Large intestine (tissue), 3 donors: ENCODE data around the gene UBR4. TPM values are rescaled to one million over a fixed set of nuclear protein-coding genes. Genes with fewer than 3 reads are reported as not detected.

Source experiments
- DNase-seq, 2 donors: peaks; one replicate each; pipeline versions ENCODE4 v3.0.0 to v3.0.0-alpha.2; 2013
- H3K27ac ChIP-seq: one replicate; pipeline ENCODE4 v1.5.1; 2013; ENCODE audit warnings: low read length
- H3K27me3 ChIP-seq: 2 replicates; pipeline ENCODE4 v1.6.1; 2013; ENCODE audit warnings: low read length; ENCODE audit not compliant: control insufficient read depth, insufficient read depth
- H3K36me3 ChIP-seq: 2 replicates; pipeline ENCODE4 v1.6.1; 2013; ENCODE audit warnings: low read length; ENCODE audit not compliant: control insufficient read depth, insufficient read depth
- H3K4me1 ChIP-seq: one replicate; pipeline ENCODE4 v1.6.1; 2013; ENCODE audit warnings: low read length; ENCODE audit not compliant: control insufficient read depth, insufficient read depth
- H3K4me3 ChIP-seq: one replicate; pipeline ENCODE4 v1.5.1; 2013; ENCODE audit warnings: low read length
- H3K9me3 ChIP-seq: one replicate; pipeline ENCODE4 v1.6.1; 2013; ENCODE audit warnings: mild to moderate bottlenecking, low read depth, low read length, moderate library complexity; ENCODE audit not compliant: control insufficient read depth
- whole genome bisulfite sequencing: methylation state at CpG from one replicate; pipeline ENCODE4 v1.1.5; 2013; ENCODE audit warnings: low lambda C conversion rate; ENCODE audit not compliant: insufficient coverage; 5-methylcytosine and 5-hydroxymethylcytosine counted together
- polyA plus RNA-seq: library from polyadenylated mRNA; unstranded; fragments of 120-200 nt; gene quantifications from one replicate; pipeline ENCODE4 v1.2.1, GENCODE V29; 2013

The UBR4 gene
- polyA plus RNA-seq, 1 donor = 98.1 TPM

DNA sequence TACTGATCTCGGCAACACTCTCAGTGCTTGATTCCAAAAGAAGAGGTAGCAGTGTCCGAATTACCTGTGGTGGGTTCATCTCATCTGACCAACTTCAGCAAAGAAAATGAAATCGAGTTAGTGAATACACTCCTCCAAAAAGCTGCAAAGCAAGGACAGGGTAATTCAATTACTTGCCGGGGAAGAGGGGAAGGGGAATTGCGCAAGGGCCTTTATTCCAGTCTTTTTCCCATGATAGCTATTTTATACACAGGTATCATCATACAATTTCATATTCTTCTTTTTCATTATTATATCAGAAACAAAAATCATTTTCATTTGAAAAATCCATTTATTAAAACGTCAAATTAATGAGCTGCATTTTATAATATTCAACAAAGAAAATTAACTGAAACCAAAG is 42.9 kb downstream of the UBR4 start:
- Histone ChIP-seq H3K36me3 (peaks cover 91% of the 10 kb centered on the region), H3K27ac (no peak overlapping the region), H3K4me1 (no peaks in the 10 kb centered on the region), H3K9me3 (no peaks in the 10 kb centered on the region), H3K4me3 (no peak overlapping the region), H3K27me3 (no peaks in the 10 kb centered on the region)
- no peak for DNase-seq
- 93% methylated on average over 3 of the region's 6 CpGs for WGBS

DNA sequence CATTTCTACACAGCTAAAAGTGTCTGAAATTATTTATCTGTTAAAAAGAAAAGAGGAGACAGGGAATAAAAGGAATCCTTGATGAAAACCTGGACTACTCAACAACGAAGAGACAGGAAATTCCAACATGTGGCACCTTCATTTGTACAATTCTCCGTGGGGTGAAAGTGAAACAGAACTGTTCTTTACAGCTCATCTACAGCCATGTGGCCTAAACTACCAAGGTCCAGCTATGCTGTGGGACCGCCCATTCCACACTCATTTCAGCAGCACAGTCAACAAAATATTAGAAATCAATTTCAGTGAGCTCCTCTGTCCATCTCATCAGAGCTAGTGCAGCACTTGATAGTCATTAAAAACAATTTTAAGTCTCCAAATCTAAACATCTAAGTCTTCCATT is 44.0 kb downstream of the UBR4 start:
- 80% methylated on average over 1 of the region's 3 CpGs for WGBS
- Histone ChIP-seq H3K27me3 (no peaks in the 10 kb centered on the region), H3K27ac (no peak overlapping the region), H3K4me1 (no peaks in the 10 kb centered on the region), H3K9me3 (no peaks in the 10 kb centered on the region), H3K4me3 (no peak overlapping the region), H3K36me3 (peaks cover 93% of the 10 kb centered on the region)
- DNase-seq = peak in 1 of 2 donors; percentile 28

DNA sequence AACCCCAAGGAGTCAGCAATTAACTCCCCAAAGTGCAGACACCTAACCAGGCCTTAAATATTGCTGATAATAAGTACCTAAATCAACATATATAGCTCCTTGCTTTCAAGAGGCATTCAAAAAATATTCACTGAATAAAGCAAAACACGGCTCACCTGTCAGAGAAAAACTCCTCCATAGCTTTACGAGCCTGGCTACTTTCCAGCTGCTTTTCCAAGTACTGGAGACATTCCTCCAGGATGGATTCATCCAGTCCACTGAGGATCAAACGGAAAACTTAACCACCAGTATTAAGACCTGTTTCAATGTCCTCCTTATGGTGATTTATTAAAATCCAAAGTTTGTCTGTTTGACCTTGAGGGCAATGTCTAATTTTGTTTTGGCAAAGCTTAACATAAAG is 44.6 kb downstream of the UBR4 start:
- no peak overlapping the region for H3K4me3 ChIP-seq
- DNase-seq = no peak
- H3K4me1 ChIP-seq = no peaks in the 10 kb centered on the region
- no peak overlapping the region for H3K27ac ChIP-seq
- peaks cover 93% of the 10 kb centered on the region for H3K36me3 ChIP-seq
- H3K27me3 ChIP-seq = no peaks in the 10 kb centered on the region
- H3K9me3 ChIP-seq = no peaks in the 10 kb centered on the region
- WGBS = 83% methylated on average over 2 of the region's 3 CpGs

DNA sequence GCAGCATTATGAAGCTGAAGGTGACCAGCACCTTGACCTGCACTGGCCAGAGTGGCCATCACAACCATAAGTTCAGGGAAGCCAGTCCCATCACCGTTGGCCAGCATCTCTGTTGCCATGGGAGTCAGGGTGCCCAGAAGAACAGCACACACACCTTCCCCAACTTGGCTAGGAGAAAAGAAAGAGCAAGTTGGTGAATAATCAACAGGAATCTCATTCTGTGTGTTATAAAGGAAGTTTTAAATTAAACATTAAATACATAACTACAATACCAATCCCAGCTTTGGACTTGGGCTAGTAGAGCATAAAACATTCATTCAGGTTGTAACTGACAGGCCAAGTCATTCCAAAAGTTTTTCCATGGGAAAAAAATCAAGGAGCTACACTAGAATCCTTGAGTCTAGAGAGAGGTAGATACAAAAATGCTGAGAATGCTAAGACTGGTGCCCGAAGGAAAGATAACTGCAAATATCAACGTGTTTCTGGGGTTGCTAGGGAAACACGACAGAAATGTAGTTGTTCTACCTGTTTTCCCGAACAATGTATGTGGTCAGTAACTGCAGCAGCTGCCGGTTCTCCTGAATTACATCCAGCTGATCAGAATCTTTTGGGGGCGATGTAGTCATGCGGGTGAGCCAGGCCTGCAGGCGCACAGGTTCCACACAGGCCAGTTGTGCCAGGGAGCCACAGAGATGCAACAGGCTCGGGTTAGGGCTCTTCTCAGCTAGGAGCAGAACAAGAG is 45.6 kb downstream of the UBR4 start:
- Histone ChIP-seq H3K4me1 (no peaks in the 10 kb centered on the region), H3K4me3 (no peak overlapping the region), H3K9me3 (no peaks in the 10 kb centered on the region), H3K27me3 (no peaks in the 10 kb centered on the region), H3K36me3 (peaks cover 93% of the 10 kb centered on the region), H3K27ac (no peak overlapping the region)
- DNase-seq = no peak
- WGBS = 65% methylated on average over 3 of the region's 10 CpGs

DNA sequence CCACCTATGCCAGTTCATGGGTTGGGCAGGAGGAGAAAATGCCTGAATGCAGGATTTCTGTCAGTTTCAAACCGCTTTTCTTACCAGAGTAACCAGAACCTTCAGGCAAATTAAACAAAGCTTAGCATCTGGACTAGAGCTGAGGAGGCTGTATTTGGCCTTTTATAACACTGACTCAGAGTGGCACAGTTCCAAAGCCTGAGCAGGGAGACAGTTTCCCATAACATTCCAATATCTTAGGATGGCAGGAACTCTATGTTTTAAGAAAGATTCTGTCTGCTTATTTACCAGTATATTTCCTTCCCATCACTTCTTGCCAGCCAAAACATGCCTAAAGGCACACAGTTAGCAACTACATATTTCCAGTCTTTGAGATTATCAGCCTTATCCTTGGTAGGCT is 46.8 kb downstream of the UBR4 start:
- Histone ChIP-seq H3K4me1 (no peaks in the 10 kb centered on the region), H3K27me3 (no peaks in the 10 kb centered on the region), H3K27ac (no peak overlapping the region), H3K9me3 (no peaks in the 10 kb centered on the region), H3K4me3 (no peak overlapping the region), H3K36me3 (peaks cover 95% of the 10 kb centered on the region)
- no peak for DNase-seq
- WGBS = no CpG with 5 or more reads among the region's 1 CpG

DNA sequence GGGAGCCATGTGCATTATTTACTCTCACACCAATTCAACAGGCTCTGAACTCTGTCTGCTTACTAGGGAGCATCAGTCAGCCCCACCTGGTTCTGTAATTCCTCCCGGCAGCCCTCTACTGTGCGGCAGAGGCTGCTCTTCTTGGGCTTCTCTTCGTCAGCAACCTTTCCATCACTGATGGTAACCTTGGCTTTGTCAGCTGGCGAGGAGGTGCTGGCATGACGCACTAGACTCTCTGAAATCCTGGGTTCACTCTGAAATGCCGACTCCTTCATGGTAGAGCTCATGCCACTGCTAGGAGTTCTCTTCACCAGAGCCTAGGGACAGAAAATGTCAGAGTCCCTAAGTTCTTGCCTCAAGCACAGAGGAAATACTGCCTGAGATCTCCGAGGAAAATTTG is 49.2 kb downstream of the UBR4 start:
- Histone ChIP-seq H3K9me3 (no peaks in the 10 kb centered on the region), H3K27ac (no peak overlapping the region), H3K4me1 (no peaks in the 10 kb centered on the region), H3K36me3 (peaks cover 94% of the 10 kb centered on the region), H3K4me3 (no peak overlapping the region), H3K27me3 (no peaks in the 10 kb centered on the region)
- WGBS = 100% methylated on average over 1 of the region's 7 CpGs
- no peak for DNase-seq

DNA sequence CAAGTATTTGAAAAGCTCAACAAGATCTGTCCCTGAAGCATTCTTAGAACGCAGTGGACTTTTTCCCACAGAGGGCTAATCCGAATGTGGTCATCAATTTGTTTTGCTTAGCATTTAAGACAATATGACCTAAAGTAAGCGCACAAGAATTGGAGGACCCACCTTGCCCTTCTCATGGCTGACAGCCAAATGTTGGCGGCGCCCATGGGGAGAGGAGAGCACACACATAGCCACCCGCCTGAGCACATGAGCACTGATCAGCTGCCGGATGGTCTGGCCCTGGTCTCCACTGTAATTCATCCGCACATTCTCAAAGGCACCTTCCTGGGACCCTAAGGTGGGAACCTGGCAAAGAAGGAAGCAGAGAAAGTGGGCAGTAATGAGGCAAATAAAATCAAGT is 52.4 kb downstream of the UBR4 start:
- Histone ChIP-seq H3K4me1 (no peaks in the 10 kb centered on the region), H3K9me3 (no peaks in the 10 kb centered on the region), H3K27ac (no peak overlapping the region), H3K27me3 (no peaks in the 10 kb centered on the region), H3K4me3 (no peak overlapping the region), H3K36me3 (peaks cover 96% of the 10 kb centered on the region)
- no peak for DNase-seq
- no CpG with 5 or more reads among the region's 8 CpGs for WGBS

DNA sequence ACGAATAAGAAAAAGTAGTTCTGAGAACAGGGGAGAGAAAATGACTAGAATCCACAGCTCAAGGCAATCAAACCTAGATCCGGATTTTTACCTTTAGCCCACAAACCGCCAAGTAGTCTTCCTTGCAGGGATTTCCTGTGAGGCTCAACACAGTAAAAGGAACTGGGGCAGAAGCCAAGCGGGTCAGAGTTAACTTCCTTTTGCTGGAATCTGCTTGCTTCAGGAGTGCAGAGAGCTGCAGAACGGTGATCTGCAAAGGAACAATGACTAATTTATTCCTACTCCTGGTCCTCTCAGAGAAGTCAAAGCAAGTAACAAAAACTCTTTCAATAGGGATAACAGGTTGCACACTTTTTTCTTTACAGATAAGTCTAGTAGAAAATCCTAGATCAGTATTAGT is 53.4 kb downstream of the UBR4 start:
- H3K36me3 ChIP-seq = peaks cover 96% of the 10 kb centered on the region
- WGBS = no CpG with 5 or more reads among the region's 5 CpGs

DNA sequence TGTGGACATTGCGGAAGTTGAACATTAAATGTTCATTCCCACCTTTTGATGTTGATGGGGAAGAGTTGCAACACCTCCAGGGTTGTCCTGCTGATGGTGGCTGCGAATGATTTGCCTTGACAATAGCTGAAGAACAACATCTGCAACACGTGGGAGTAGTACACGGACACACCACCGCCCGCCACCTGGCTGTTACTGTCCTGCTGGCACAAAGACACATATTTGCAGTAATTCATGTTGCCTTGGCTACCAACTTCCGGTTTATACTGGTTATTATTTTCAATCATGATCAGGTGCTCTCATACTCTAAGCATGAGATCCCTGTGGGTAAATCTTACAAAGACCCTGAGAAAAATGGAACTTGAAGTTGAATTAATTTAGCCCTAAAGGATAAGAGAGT is 55.2 kb downstream of the UBR4 start:
- H3K36me3 ChIP-seq = peaks cover 96% of the 10 kb centered on the region
- no CpG with 5 or more reads among the region's 7 CpGs for WGBS
- no peak overlapping the region for H3K27ac ChIP-seq
- no peaks in the 10 kb centered on the region for H3K9me3 ChIP-seq
- no peaks in the 10 kb centered on the region for H3K27me3 ChIP-seq
- no peak overlapping the region for H3K4me3 ChIP-seq
- H3K4me1 ChIP-seq = no peaks in the 10 kb centered on the region
- no peak for DNase-seq

More for the DNA sequence above, 53.4 kb downstream of the UBR4 start:
- H3K27me3 ChIP-seq = no peaks in the 10 kb centered on the region
- H3K4me1 ChIP-seq = no peaks in the 10 kb centered on the region
- no peak for DNase-seq
- H3K9me3 ChIP-seq = no peaks in the 10 kb centered on the region
- H3K27ac ChIP-seq = no peak overlapping the region
- no peak overlapping the region for H3K4me3 ChIP-seq

DNA sequence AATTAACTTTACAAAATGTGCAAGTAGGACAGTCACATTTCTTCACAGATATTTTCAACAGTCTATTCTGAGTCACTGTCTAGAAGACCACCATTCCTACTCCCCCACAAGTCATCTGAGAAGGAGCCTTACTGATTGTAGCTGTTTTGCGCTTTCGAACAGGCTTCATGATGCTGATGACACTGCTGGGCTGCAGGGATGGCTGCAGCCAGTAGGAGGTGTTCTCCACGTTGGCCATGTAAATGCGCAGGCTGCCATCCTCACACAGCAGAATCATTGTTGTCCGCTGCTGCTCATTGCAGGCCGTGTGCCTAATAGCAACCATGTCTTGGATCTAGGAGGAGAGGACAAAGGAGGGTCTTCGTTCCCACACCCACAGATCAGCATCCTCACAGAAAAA is 56.9 kb downstream of the UBR4 start:
- H3K27me3 ChIP-seq = no peaks in the 10 kb centered on the region
- H3K4me1 ChIP-seq = no peaks in the 10 kb centered on the region
- no peak overlapping the region for H3K4me3 ChIP-seq
- DNase-seq = no peak
- H3K27ac ChIP-seq = no peak overlapping the region
- H3K9me3 ChIP-seq = no peaks in the 10 kb centered on the region
- WGBS = no CpG with 5 or more reads among the region's 7 CpGs
- H3K36me3 ChIP-seq = peaks cover 97% of the 10 kb centered on the region

DNA sequence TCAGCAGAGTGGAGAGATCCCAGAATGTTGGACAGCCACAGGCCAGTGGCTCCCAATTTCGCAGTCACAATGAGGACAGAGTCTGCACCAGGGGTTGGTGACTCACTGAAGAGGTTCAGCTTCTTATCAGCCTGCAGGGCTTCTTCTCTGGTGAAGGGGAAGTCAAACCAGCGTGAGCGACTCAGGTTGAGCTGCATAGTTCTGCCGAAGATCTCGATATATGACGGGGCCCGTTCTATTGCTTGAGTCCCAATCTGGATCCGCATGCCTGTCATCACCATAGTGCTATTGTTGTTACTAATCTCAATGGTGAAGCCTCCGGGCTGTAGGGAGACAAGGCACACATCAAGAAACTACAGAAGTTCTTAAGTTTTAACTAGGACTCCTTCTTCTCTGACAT is 58.5 kb downstream of the UBR4 start:
- no peaks in the 10 kb centered on the region for H3K9me3 ChIP-seq
- DNase-seq = no peak
- WGBS = 100% methylated on average over 1 of the region's 9 CpGs
- H3K36me3 ChIP-seq = peaks cover 100% of the 10 kb centered on the region
- H3K4me1 ChIP-seq = no peaks in the 10 kb centered on the region
- no peak overlapping the region for H3K4me3 ChIP-seq
- no peak overlapping the region for H3K27ac ChIP-seq
- no peaks in the 10 kb centered on the region for H3K27me3 ChIP-seq
